ENCODE data around the gene ZRANB3.

Gene ZRANB3

GRCh38 chr2:135252805-135253458 is 278.1 kb downstream of the ZRANB3 start:
- DNase-seq (ENCODE audit: low spot score) = no peak

- DNase-seq (ENCODE audit: low spot score) = no peak
Measured at GRCh38 chr2:135248611-135249010, 282.4 kb downstream of the ZRANB3 start.

- DNase-seq (ENCODE audit: low spot score) = no peak
Measured at GRCh38 chr2:135246711-135247270, 284.2 kb downstream of the ZRANB3 start.

- no peak for DNase-seq (ENCODE audit: low spot score)
Measured at GRCh38 chr2:135245071-135245470, 285.9 kb downstream of the ZRANB3 start.

- DNase-seq (ENCODE audit: low spot score) = no peak
Measured at GRCh38 chr2:135238651-135239050, 292.4 kb downstream of the ZRANB3 start.

- DNase-seq (ENCODE audit: low spot score) = no peak
Measured at GRCh38 chr2:135230150-135230549, 300.9 kb downstream of the ZRANB3 start.

GRCh38 chr2:135227386-135227785 is 303.6 kb downstream of the ZRANB3 start:
- DNase-seq (ENCODE audit: low spot score) = peak; percentile 40

GRCh38 chr2:135226961-135227360 is 304.1 kb downstream of the ZRANB3 start:
- DNase-seq (ENCODE audit: low spot score) = peak; percentile 14

- no peak for DNase-seq (ENCODE audit: low spot score)
Measured at GRCh38 chr2:135225781-135226180, 305.2 kb downstream of the ZRANB3 start.

- DNase-seq (ENCODE audit: low spot score) = no peak
Measured at GRCh38 chr2:135219226-135219625, 311.8 kb downstream of the ZRANB3 start.

GRCh38 chr2:135218426-135218825 is 312.6 kb downstream of the ZRANB3 start:
- DNase-seq (ENCODE audit: low spot score) = no peak

GRCh38 chr2:135212757-135213156 is 318.3 kb downstream of the ZRANB3 start:
- no peak for DNase-seq (ENCODE audit: low spot score)

- DNase-seq (ENCODE audit: low spot score) = no peak
Measured at GRCh38 chr2:135208016-135208415, 323.0 kb downstream of the ZRANB3 start.

GRCh38 chr2:135203944-135204343 is 327.1 kb downstream of the ZRANB3 start:
- DNase-seq (ENCODE audit: low spot score) = no peak

- no peak for DNase-seq (ENCODE audit: low spot score)
Measured at GRCh38 chr2:135202751-135203150, 328.3 kb downstream of the ZRANB3 start.

- DNase-seq (ENCODE audit: low spot score) = no peak
Measured at GRCh38 chr2:135198481-135198880, 332.5 kb downstream of the ZRANB3 start.

- DNase-seq (ENCODE audit: low spot score) = no peak
Measured at GRCh38 chr2:135190799-135191198, 340.2 kb downstream of the ZRANB3 start.

GRCh38 chr2:135189148-135189547 is 341.9 kb downstream of the ZRANB3 start:
- DNase-seq (ENCODE audit: low spot score) = no peak

GRCh38 chr2:135187270-135187669 is 343.7 kb downstream of the ZRANB3 start:
- no peak for DNase-seq (ENCODE audit: low spot score)

- DNase-seq (ENCODE audit: low spot score) = no peak
Measured at GRCh38 chr2:135186054-135186453, 345.0 kb downstream of the ZRANB3 start.

- no peak for DNase-seq (ENCODE audit: low spot score)
Measured at GRCh38 chr2:135183822-135184221, 347.2 kb downstream of the ZRANB3 start.

- no peak for DNase-seq (ENCODE audit: low spot score)
Measured at GRCh38 chr2:135182601-135183000, 348.4 kb downstream of the ZRANB3 start.

- no peak for DNase-seq (ENCODE audit: low spot score)
Measured at GRCh38 chr2:135182190-135182589, 348.8 kb downstream of the ZRANB3 start.

- no peak for DNase-seq (ENCODE audit: low spot score)
Measured at GRCh38 chr2:135179689-135180088, 351.3 kb downstream of the ZRANB3 start.

Data from AG20443 (cell line).